K562 (cell line): ENCODE measurements around the gene PLCD1. TPM values are rescaled to one million over a fixed set of nuclear protein-coding genes. Genes with fewer than 3 reads are reported as not detected.

Experiments used
- ATF7 ChIP-seq: fragments of 450-650 bp; IDR thresholded peaks from 2 replicates; pipeline ENCODE4 v1.7.1; 2014; ENCODE audit warnings: mild to moderate bottlenecking, moderate library complexity
- CEBPG ChIP-seq, 3 experiments: fragments of 200-800 bp in 1 of 3; sonication (Bioruptor generic) in 1 of 3; sonication (generic) in 1 of 3; formaldehyde crosslinking in 1 of 3; IDR thresholded peaks in 2 of 3; conservative IDR thresholded peaks in 1 of 3; 2 replicates each; pipeline versions ENCODE4 v1.6.1 to v1.8.0; 2016 to 2022; ENCODE audit warnings: missing compliant biosample characterization in 2 of 3, missing genetic modification characterization in 2 of 3, mild to moderate bottlenecking in 1 of 3, missing genetic modification reagents in 1 of 3
- DACH1 ChIP-seq: fragments of 450-650 bp; IDR thresholded peaks from 2 replicates; pipeline ENCODE4 v1.6.1; 2018; ENCODE audit not compliant: partially characterized antibody
- DPF2 ChIP-seq: fragments of 450-650 bp; IDR thresholded peaks from 2 replicates; pipeline ENCODE4 v1.6.1; 2016
- EGR1 ChIP-seq: fragments of 450-650 bp; conservative IDR thresholded peaks from 2 replicates; pipeline ENCODE4 v1.6.1; 2017; ENCODE audit warnings: mild to moderate bottlenecking
- EP300 ChIP-seq: IDR thresholded peaks from 2 replicates; pipeline ENCODE4 v1.6.1; 2012; ENCODE audit warnings: low read length, improper control_type of control experiment
- HDAC2 ChIP-seq: fragments of 450-650 bp; IDR thresholded peaks from 2 replicates; pipeline ENCODE4 v1.6.1; 2016; ENCODE audit warnings: mild to moderate bottlenecking
- HNRNPLL ChIP-seq: fragments of 200-400 bp; formaldehyde crosslinking; IDR thresholded peaks from 2 replicates; pipeline ENCODE4 v1.6.1; 2017; ENCODE audit warnings: low read length, low read depth, mild to moderate bottlenecking; ENCODE audit not compliant: poor library complexity, severe bottlenecking
- MED1 ChIP-seq: sonication (generic); formaldehyde crosslinking; IDR thresholded peaks from 2 replicates; pipeline ENCODE4 v1.8.1; 2023; ENCODE audit warnings: missing genetic modification reagents, borderline replicate concordance
- NBN ChIP-seq: fragments of 450-650 bp; IDR thresholded peaks from 2 replicates; pipeline ENCODE4 v1.6.1; 2016; ENCODE audit warnings: low read depth, mild to moderate bottlenecking
- RBFOX2 ChIP-seq: fragments of 200-400 bp; formaldehyde crosslinking; IDR thresholded peaks from 2 replicates; pipeline ENCODE4 v1.6.1; 2017; ENCODE audit warnings: low read depth, mild to moderate bottlenecking, low read length, moderate library complexity
- RBM22 ChIP-seq: fragments of 200-400 bp; formaldehyde crosslinking; IDR thresholded peaks from 2 replicates; pipeline ENCODE4 v1.6.1; 2018; ENCODE audit warnings: low read length, low read depth; ENCODE audit not compliant: poor library complexity, severe bottlenecking
- STAT5A ChIP-seq: IDR thresholded peaks from 2 replicates; pipeline ENCODE4 v1.6.1; 2012; ENCODE audit warnings: low read length, inconsistent platforms, borderline replicate concordance
- TAF1 ChIP-seq: IDR thresholded peaks from 2 replicates; pipeline ENCODE4 v1.6.1; 2011; ENCODE audit warnings: mild to moderate bottlenecking, low read length, moderate library complexity; ENCODE audit not compliant: insufficient read depth, control insufficient read depth, severe bottlenecking; ENCODE audit errors: extremely low read depth
- U2AF2 ChIP-seq: fragments of 200-400 bp; formaldehyde crosslinking; optimal IDR thresholded peaks from 2 replicates; pipeline ENCODE3; 2017; ENCODE audit warnings: low read depth, mild to moderate bottlenecking, low read length
- ZNF197 ChIP-seq: fragments of 200-800 bp; sonication (Bioruptor generic); IDR thresholded peaks from 2 replicates; pipeline ENCODE4 v1.6.1; 2016; ENCODE audit warnings: low read depth, missing genetic modification characterization, missing compliant biosample characterization
- polyA plus RNA-seq, 8 experiments: library from polyadenylated mRNA; depleted of rRNA in 4 of 8; stranded (reverse) in 5 of 8; unstranded in 3 of 8; fragments of >200 nt; fragmentation: Nextera tagmentation in 2 of 8; fragmentation: Illumina TruSeq in 1 of 8; extraction: Ambion mirVana in 2 of 8; extraction: Trizol in 1 of 8; gene quantifications; 2 replicates each; pipeline versions ENCODE4 v1.2.1 to v1.2.3, GENCODE V29; 2011 to 2014; ENCODE audit warnings: inconsistent platforms in 1 of 8, missing spikeins in 1 of 8
- total RNA-seq, 7 experiments: library from RNA; depleted of rRNA in 6 of 7; stranded (reverse); fragments of >200 nt in 6 of 7; fragmentation: Illumina TruSeq in 2 of 7; extraction: Trizol in 2 of 7; gene quantifications; 2 replicates each; pipeline versions ENCODE4 v1.2.1 to v1.2.3, GENCODE V29; 2011 to 2021; ENCODE audit warnings: low replicate concordance in 1 of 7
- TF ChIP-seq, protein P1 (sequence below): fragments of 450-650 bp; formaldehyde crosslinking; conservative IDR thresholded peaks from 2 replicates; pipeline ENCODE4 v1.4.0; 2022; ENCODE audit warnings: mild to moderate bottlenecking, missing genetic modification characterization
- TF ChIP-seq, protein P2 (sequence below), 3 experiments: IDR thresholded peaks in 2 of 3; conservative IDR thresholded peaks in 1 of 3; 2 replicates each; pipeline ENCODE4 v1.5.1; 2011 to 2012; ENCODE audit warnings: low read length in 3 of 3, mild to moderate bottlenecking in 3 of 3, control low read depth in 2 of 3, improper control_type of control experiment in 1 of 3, inconsistent platforms in 1 of 3, low read depth in 1 of 3, mixed read lengths in 1 of 3, moderate library complexity in 1 of 3; ENCODE audit not compliant: insufficient read depth in 2 of 3
- TF ChIP-seq, protein P3 (sequence below): conservative IDR thresholded peaks from 2 replicates; pipeline ENCODE4 v1.6.1; 2011; ENCODE audit warnings: low read depth, mild to moderate bottlenecking, low read length; ENCODE audit not compliant: control insufficient read depth
- TF ChIP-seq, protein P4 (sequence below), 2 experiments: fragments of 450-650 bp in 1 of 2; sonication (generic) in 1 of 2; formaldehyde crosslinking in 1 of 2; IDR thresholded peaks in 1 of 2; conservative IDR thresholded peaks in 1 of 2; 2 replicates each; pipeline versions ENCODE4 v1.6.1 to v1.8.1; 2016 to 2023; ENCODE audit warnings: mild to moderate bottlenecking in 2 of 2, moderate library complexity in 2 of 2, inconsistent platforms in 1 of 2, missing genetic modification reagents in 1 of 2

PLCD1 gene
- total and polyA plus RNA-seq, 9 of the 15 experiments (the other 6 are each of a cell fraction or from before 2014, with no cell fraction given): 5.4 to 209 (median 116) TPM

DNA sequence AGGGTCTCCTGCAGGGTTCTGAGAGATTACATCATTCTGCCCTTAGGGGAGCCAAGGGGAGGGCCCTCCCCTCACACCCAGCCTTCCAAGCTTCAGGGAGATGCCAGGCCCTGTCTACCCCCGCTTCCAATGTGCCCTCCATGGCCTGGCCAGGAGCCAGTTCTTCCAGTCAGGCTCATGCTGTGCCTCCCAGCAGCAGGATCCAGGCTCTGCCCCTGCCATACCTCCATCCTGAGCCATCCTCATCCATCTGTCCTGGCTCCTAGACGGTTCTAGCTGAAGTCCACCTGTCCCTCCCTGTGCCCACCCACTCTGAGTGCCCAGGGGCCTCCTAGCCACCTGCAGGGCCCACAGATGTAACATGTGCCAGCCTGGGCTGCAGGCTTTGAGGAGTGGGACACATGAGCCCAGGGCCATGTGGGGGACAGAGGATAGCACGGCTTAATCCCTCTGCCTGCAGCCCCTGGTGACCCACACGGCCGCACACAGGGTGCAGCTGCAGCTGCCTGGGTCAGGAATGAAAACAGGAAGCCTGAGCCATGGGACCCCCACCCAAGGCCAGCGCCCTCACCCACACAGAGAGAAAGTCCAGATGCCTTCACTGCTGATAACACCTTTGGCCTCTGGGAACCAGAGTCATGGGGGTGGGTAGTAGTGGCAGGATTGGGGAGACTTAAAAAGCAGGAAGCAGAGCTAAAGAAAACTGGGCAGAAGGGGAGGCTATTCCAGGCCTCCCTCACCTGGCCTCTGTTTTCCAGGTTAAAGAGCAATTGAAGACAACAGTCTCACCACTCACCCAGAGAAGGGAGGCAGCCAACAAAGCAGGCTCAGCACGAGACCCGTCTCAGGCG lies 11.8 kb downstream of the PLCD1 start (continued):
- TF ChIP-seq NBN (no peak), STAT5A (no peak), RBFOX2 (peak; percentile 40; the same call in 1 of the 2 replicates), HDAC2 (0 out of 2 replicates have a peak, but pooled peaks have one; percentile 9), CEBPG (CRISPR knock-in tag; IDR thresholded peaks at IDR 0.05) (0 out of 2 replicates have a peak, but pooled peaks have one; percentile 9), CEBPG (tag; conservative IDR thresholded peaks at IDR 0.05 in 1 of 2, IDR thresholded peaks at IDR 0.05 in 1 of 2) (no peak), ZNF197 (CRISPR knock-in tag) (no peak), ATF7 (0 out of 2 replicates have a peak, but pooled peaks have one; percentile 20), RBM22 (no peak), EGR1 (peak; percentile 8; the same call in 1 of the 2 replicates), DACH1 (no peak), DPF2 (0 out of 2 replicates have a peak, but pooled peaks have one; percentile 18), EP300 (0 out of 2 replicates have a peak, but pooled peaks have one; percentile 5), U2AF2 (no peak), MED1 (CRISPR knock-in tag) (no peak), HNRNPLL (no peak), TAF1 (peak; percentile 4)
- TF ChIP-seq, protein P1, sequence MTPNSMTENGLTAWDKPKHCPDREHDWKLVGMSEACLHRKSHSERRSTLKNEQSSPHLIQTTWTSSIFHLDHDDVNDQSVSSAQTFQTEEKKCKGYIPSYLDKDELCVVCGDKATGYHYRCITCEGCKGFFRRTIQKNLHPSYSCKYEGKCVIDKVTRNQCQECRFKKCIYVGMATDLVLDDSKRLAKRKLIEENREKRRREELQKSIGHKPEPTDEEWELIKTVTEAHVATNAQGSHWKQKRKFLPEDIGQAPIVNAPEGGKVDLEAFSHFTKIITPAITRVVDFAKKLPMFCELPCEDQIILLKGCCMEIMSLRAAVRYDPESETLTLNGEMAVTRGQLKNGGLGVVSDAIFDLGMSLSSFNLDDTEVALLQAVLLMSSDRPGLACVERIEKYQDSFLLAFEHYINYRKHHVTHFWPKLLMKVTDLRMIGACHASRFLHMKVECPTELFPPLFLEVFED (CRISPR knock-in tag): no peak
- TF ChIP-seq, protein P2, sequence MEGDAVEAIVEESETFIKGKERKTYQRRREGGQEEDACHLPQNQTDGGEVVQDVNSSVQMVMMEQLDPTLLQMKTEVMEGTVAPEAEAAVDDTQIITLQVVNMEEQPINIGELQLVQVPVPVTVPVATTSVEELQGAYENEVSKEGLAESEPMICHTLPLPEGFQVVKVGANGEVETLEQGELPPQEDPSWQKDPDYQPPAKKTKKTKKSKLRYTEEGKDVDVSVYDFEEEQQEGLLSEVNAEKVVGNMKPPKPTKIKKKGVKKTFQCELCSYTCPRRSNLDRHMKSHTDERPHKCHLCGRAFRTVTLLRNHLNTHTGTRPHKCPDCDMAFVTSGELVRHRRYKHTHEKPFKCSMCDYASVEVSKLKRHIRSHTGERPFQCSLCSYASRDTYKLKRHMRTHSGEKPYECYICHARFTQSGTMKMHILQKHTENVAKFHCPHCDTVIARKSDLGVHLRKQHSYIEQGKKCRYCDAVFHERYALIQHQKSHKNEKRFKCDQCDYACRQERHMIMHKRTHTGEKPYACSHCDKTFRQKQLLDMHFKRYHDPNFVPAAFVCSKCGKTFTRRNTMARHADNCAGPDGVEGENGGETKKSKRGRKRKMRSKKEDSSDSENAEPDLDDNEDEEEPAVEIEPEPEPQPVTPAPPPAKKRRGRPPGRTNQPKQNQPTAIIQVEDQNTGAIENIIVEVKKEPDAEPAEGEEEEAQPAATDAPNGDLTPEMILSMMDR (IDR thresholded peaks at IDR 0.05 in 2 of 3, conservative IDR thresholded peaks at IDR 0.05 in 1 of 3; ENCODE audit: insufficient read depth in 2 of 3, low read depth in 1 of 3, low read length in 3 of 3): no peak
- TF ChIP-seq, protein P3, sequence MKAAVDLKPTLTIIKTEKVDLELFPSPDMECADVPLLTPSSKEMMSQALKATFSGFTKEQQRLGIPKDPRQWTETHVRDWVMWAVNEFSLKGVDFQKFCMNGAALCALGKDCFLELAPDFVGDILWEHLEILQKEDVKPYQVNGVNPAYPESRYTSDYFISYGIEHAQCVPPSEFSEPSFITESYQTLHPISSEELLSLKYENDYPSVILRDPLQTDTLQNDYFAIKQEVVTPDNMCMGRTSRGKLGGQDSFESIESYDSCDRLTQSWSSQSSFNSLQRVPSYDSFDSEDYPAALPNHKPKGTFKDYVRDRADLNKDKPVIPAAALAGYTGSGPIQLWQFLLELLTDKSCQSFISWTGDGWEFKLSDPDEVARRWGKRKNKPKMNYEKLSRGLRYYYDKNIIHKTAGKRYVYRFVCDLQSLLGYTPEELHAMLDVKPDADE: 0 out of 2 replicates have a peak, but pooled peaks have one; percentile 15
- TF ChIP-seq, protein P4, sequence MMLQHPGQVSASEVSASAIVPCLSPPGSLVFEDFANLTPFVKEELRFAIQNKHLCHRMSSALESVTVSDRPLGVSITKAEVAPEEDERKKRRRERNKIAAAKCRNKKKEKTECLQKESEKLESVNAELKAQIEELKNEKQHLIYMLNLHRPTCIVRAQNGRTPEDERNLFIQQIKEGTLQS (IDR thresholded peaks at IDR 0.05): 0 out of 2 replicates have a peak, but pooled peaks have one; percentile 25
- TF ChIP-seq, protein P4 (CRISPR knock-in tag; conservative IDR thresholded peaks at IDR 0.05): no peak
